Stimulated activated CD4-positive, alpha-beta T cell treated with anti-CD3 and anti-CD28 coated beads, Interleukin-12 subunit alpha, Interleukin-12 subunit beta, amount 100 ng/mL, for 24 hours (primary cell): Measurements from ENCODE around the gene GNB1L.

Source experiments
- DNase-seq, 2 experiments: peaks; one replicate each; pipeline ENCODE4 v3.0.0-alpha.2; 2020; ENCODE audit warnings: low read depth in 2 of 2

The GNB1L gene

DNA sequence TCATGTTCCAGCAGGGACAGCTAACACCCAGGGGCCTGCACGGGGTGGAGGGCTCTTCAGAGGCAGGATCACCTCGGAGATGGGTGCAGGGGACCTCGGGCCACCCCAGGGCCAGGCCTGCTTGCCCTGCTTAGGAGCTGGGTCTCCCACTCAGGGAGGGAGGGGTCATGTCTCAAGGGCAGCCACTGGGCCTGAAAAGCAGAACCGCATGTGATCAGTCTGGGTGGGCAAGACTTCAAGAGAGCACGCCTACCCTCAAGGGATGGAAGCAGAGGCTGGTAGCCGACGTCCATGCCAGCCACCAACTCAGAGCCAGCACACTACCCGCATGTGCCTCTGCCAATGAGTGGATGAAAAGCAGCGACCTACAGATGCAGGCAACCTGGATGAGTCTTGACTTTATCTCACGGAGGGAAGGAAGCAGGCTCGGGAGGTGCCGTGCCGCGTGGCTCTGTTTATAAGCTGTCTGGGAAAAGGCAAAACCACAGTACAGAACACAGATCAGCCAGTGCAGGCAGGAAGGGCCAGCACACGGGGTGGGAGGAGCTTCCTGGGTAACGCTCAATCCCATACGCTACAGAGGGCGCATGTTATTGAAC is 78.1 kb downstream of the GNB1L start:
- no peak for DNase-seq

DNA sequence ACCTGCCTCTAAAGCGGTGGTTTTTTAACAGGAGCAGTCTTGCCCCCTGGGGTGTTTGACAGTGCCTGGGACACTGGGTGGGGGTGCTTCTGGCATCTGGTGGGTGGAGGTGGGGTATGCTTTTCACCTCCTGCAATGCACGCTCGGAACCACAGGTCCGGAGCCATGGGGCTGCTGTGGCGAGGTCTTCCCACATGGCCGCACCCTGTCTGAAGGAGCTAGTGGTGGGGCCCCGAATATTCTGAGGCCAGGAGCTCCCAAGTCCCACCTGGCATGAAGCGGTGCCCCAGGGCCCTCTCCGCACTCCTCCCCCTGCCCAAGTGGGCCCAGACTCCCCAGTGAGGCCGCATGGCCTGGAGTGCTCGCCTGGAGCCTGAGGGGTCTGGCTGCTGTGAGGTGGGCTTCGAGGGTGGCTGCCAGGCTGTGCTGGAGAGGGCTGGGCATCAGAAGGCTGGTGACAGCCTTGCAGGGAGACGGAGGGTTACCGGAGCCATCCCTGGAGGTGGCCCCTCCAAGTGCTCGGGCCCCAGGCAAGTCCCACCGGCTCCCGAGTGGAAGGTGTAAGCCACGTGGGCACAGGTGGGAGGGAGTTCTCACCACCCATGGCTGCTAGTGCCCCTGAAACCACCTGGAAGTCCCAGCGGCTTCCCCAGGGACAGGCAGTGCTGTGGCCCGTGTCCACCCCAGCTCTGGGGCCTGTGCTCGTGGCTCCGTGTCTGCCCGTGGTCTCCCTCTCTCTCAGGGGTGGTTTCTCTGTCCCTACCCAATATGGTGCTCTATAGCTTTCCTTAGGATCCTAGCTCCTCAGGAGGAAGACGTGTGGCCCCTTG is 79.0 kb downstream of the GNB1L start:
- DNase-seq, result no peak

DNA sequence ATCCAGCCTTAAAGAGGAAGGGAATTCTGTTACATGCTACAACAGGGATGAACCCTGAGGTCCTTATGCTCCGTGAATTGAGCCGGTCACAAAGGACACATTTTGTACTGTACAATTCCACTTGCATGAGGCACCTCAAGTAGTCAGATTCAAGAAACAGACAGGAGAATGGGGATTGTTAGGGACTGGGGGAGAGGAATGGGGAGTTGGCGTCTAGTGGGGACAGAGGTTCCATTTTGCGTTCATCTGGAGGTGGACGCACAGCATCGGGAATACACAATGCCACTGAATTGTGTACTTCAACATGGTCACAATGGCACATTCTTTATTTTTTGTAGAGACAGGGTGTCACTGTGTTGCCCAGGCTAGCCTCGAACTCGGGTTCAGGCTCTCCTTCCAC is 80.0 kb downstream of the GNB1L start:
- DNase-seq, result no peak

GRCh38 chr22:19773470-19774040 is 81.1 kb downstream of the GNB1L start:
- DNase-seq, result no peak

- no peak for DNase-seq
These were observed 81.8 kb downstream of the GNB1L start for GRCh38 chr22:19772673-19773469.

DNA sequence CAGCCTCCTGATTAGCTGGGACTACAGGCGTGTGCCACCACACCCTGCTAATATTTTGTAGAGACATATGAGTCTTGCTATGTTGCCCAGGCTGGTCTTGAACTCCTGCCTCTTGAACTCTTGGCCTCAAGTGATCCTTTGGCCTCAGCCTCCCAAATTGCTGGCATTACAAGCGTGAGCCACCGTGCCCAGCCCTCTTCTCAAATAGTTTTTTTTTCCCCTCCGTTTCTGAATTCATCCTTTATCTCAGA is 82.3 kb downstream of the GNB1L start:
- DNase-seq, result no peak

- DNase-seq, result no peak
These were observed 84.1 kb downstream of the GNB1L start for GRCh38 chr22:19770349-19771220.

GRCh38 chr22:19769393-19769715 is 85.3 kb downstream of the GNB1L start:
- no peak for DNase-seq

- DNase-seq, result no peak
These were observed 87.0 kb downstream of the GNB1L start for GRCh38 chr22:19767427-19768341.

DNA sequence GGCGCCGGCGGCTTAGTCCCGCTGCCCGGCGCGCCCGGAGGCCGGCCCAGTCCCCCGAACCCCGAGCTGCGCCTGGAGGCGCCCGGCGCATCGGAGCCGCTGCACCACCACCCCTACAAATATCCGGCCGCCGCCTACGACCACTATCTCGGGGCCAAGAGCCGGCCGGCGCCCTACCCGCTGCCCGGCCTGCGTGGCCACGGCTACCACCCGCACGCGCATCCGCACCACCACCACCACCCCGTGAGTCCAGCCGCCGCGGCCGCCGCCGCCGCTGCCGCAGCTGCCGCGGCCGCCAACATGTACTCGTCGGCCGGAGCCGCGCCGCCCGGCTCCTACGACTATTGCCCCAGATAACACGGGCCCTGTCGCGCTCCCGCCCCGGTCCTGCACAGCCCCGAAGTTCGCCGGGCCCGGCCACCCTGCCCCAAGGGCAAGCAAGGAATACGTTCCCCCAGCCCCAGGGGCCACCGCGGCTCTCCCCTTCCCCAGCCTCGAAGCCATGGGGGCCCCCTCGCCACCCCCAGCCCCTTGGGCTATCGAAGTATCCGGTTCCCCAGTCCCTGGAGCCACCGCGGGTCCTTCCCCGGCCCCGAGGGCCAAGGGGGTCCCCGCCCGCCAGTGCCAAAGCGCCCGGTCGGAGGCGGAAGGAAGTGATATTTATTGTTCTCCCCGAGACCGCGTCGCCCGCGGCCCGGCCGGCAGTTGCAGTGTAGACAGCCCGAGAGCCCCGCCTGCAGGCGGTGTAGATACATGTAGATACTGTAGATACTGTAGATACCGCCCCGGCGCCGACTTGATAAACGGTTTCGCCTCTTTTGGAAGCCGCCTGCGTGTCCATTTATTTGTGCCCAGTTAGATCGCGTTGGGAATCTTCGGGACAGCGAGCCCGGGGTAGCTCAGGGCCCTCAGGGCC is 87.9 kb downstream of the GNB1L start:
- peak in 1 of 2 experiments; percentile 31 for DNase-seq

- DNase-seq, result no peak
These were observed 88.5 kb downstream of the GNB1L start for GRCh38 chr22:19766240-19766510.

DNA sequence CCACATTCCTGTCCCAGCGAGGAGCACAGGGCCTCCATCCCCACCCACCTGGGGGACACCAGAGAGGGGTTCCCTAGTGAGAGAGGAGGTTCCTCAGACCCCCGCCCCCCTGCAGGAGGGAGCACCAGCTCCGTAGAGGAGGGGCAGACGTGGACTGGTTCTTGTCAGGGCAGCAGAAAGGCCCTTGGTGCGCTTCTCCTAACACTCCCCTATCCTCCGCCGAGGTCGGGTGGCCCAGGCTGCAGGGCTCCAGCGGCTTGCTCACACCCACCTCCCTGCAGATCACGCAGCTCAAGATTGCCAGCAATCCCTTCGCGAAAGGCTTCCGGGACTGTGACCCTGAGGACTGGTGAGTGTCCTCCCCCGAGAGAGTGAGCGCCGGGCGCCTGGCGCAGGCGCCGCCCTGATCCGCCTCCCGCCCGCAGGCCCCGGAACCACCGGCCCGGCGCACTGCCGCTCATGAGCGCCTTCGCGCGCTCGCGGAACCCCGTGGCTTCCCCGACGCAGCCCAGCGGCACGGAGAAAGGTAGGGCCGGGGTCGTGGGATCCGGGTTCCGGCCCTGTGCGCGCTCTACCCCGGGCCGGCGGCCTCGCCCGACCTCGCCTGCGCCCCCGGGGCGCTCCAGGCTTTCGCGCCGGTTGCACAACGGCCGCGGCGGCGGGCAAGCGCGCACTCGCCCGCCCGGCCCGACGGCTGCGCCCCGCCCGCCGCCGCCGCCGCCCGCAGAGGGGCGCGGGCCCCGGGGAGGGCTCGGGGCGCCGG is 89.0 kb downstream of the GNB1L start:
- DNase-seq, result no peak

DNA sequence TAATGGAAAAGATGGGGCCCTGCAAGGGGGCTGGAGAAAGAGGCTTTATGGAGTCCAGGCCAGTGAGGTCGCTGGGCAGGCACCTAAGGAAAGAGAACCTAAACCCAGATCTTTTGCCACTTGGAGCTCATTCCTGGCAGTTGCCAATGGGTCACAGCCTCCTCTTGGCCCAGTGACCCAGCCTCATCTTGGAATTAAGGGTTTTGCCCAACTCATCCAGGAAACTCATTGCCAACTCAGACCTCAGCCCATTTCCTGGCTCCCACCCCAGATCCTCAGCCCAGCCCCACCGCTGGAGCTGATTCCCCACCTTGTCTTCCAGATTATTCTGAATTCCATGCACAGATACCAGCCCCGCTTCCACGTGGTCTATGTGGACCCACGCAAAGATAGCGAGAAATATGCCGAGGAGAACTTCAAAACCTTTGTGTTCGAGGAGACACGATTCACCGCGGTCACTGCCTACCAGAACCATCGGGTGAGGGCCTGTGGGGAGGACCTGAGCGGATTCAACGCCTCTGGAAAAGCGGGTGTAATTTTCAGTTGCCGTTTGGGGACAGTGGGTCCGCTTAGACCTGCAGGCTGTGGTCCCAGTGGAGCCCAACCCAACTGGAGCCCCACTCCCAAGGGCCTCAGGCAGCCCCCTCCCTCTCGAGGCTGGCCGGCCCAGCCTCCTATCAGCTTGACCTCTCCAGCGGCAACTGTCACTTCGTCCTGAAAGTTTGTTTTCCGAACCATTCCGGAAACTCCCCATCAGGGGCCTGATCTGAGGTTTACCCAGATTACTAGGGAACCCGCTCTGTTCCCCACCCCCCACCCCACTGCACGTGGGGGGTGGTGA is 89.8 kb downstream of the GNB1L start:
- no peak for DNase-seq

DNA sequence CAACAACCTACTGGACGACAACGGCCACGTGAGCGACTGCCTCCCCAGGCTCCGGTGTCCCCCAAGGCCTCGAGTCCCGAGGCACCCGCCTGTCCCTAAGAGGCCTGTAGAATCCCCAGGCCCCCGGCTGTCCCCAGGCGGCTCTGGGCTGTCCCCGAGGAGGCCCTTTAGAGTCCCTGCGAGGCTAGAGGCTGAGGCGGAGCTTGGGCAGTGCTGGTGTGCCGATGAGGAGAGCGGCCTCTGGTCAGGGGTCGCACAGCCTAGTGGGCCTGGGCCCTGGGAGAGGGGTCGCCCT is 90.4 kb downstream of the GNB1L start:
- no peak for DNase-seq

- DNase-seq, result no peak
These were observed 91.0 kb downstream of the GNB1L start for GRCh38 chr22:19763458-19764298.

DNA sequence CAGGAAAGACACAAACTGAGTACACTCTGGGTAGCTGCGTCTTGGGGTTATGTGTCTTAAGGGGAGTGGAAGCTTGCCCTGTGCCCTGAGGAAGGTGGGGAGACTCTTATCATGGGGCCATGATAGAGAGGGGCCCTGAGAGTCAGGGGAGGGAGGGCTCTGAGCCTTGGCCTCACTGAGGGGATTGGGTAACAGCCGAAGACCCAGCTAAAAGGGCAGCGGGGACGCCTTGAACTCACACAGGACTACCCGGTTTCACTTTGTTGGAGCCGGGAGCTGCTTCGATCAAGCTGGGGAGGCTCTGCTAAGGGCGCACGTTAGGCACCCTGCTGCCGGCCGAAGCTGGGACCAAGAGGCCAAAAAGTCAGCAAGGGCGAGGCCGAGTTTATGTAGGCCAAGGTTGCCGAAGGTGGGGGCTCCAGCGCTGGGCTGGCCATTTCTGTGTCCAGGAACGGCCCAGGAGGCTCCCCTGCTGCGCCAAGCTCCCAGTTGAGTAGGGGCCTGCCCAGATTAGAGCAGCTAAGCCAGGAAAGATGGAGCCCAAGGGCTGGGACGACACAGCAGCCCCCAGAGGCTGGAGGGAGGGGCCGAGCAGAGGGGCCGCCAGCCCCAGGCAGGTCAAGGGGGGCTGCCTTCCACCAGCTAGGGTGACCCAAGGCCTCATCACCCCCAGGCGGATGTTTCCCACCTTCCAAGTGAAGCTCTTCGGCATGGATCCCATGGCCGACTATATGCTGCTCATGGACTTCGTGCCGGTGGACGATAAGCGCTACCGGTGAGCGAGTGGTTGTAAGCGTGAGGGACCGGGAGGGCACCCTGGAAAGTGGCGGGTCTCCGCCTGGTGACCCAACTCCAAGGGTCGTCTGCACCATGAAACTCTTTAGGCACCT is 91.9 kb downstream of the GNB1L start:
- no peak for DNase-seq
